ENCODE data around the gene SETX. TPM values are rescaled to one million over a fixed set of nuclear protein-coding genes. Genes with fewer than 3 reads are reported as not detected.
A peak's percentile ranks its signal among the peaks of the same experiment; 100 is the strongest.

The SETX gene
- total and polyA plus RNA-seq, 2 donors (not counting 1 experiment from before 2014, with no cell fraction given) = 29.2 to 105 TPM

GRCh38 chr9:132404228-132404881 is 49.6 kb upstream of the SETX start:
- peaks cover 24 to 29% of the 10 kb centered on the region in 2 donors for H3K4me1 ChIP-seq (ENCODE audit: control insufficient read depth in 2 of 2, insufficient read depth in 2 of 2, low read length in 2 of 2)
- no peak overlapping the region for H2AFZ ChIP-seq (ENCODE audit: insufficient read depth, low read depth, low read length, poor library complexity, severe bottlenecking)
- peak overlapping the region in 1 of 2 donors; percentile 62 for H3K27ac ChIP-seq (ENCODE audit: low read length in 2 of 2)
- H3K9ac ChIP-seq (ENCODE audit: low read length) = no peak overlapping the region
- Mint-ChIP-seq H3K27me3 (no peaks in the 10 kb centered on the region), H3K9me3 (ENCODE audit: insufficient read depth) (no peaks in the 10 kb centered on the region), H3K4me1 (peaks cover 32% of the 10 kb centered on the region), H3K4me3 (peak overlapping the region; percentile 44), H3K27ac (peak overlapping the region; percentile 16)
- ATAC-seq (ENCODE audit: low read depth) (no peak), DNase-seq (peak; percentile 8)
- WGBS (ENCODE audit: insufficient coverage) = 3% methylated on average over 5 of the region's 9 CpGs
- POLR2A ChIA-PET = no interaction called here
- CTCF ChIA-PET = interaction anchor here (0.7 to 1.3 kb wide), 3 partner anchors 13 to 49 kb away, joined by 3 read pairs; partner anchors contain the start of gene SETX
- no peak for TF ChIP-seq CTCF (IDR thresholded peaks at IDR 0.05)
- peaks cover 4% of the 10 kb centered on the region for H4K20me1 ChIP-seq (ENCODE audit: control insufficient read depth, insufficient read depth, low read length, poor library complexity, severe bottlenecking)
- peaks cover 81% of the 10 kb centered on the region for H3K79me2 ChIP-seq (ENCODE audit: control insufficient read depth, insufficient read depth, low read length)
- H3K9me3 ChIP-seq (ENCODE audit: control extremely low read depth in 1 of 3, control insufficient read depth in 2 of 3, insufficient read depth in 1 of 3, low read length in 2 of 3) = no peaks in the 10 kb centered on the region
- peak overlapping the region; percentile 39 for H3K4me2 ChIP-seq (replicated peaks; ENCODE audit: low read depth, low read length, poor library complexity, severe bottlenecking)
- no peak overlapping the region for H3K4me3 ChIP-seq (ENCODE audit: control extremely low read depth in 1 of 5, extremely low read depth in 1 of 5, insufficient read depth in 1 of 5, low read depth in 2 of 5, low read length in 4 of 5)
- intact Hi-C loops (cut with micrococcal nuclease) = no loop called here
- peaks cover 11 to 28% of the 10 kb centered on the region in 2 experiments for H3K36me3 ChIP-seq (replicated peaks in 1 of 2; ENCODE audit: control extremely low read depth in 1 of 2, control insufficient read depth in 1 of 2, extremely low read depth in 1 of 2, insufficient read depth in 2 of 2, low read length in 1 of 2)
- H3K27me3 ChIP-seq (replicated peaks in 1 of 4; ENCODE audit: control extremely low read depth in 1 of 4, control insufficient read depth in 3 of 4, insufficient read depth in 4 of 4, low read length in 3 of 4) = no peaks in the 10 kb centered on the region

GRCh38 chr9:132401824-132402223 is 47.0 kb upstream of the SETX start:
- intact Hi-C loops (cut with micrococcal nuclease) = no loop called here

More at GRCh38 chr9:132401824-132402223, 47.0 kb upstream of the SETX start:
- H3K4me2 ChIP-seq (replicated peaks; ENCODE audit: low read depth, low read length, poor library complexity, severe bottlenecking) = no peak overlapping the region
- no peak overlapping the region for H3K27ac ChIP-seq (ENCODE audit: low read length in 2 of 2)
- ChIA-PET CTCF (no interaction called here), POLR2A (no interaction called here)
- no peaks in the 10 kb centered on the region for H3K9me3 ChIP-seq (ENCODE audit: control extremely low read depth in 1 of 3, control insufficient read depth in 2 of 3, insufficient read depth in 1 of 3, low read length in 2 of 3)
- Mint-ChIP-seq H3K27me3 (no peaks in the 10 kb centered on the region), H3K27ac (no peak overlapping the region), H3K9me3 (ENCODE audit: insufficient read depth) (no peaks in the 10 kb centered on the region), H3K4me1 (peaks cover 35% of the 10 kb centered on the region), H3K4me3 (no peak overlapping the region)
- ATAC-seq (ENCODE audit: low read depth) (no peak), DNase-seq (no peak)
- H3K36me3 ChIP-seq (replicated peaks in 1 of 2; ENCODE audit: control extremely low read depth in 1 of 2, control insufficient read depth in 1 of 2, extremely low read depth in 1 of 2, insufficient read depth in 2 of 2, low read length in 1 of 2) = peaks cover 11 to 47% of the 10 kb centered on the region in 2 experiments
- WGBS (ENCODE audit: insufficient coverage) = no CpG with 5 or more reads among the region's 4 CpGs
- no peak for TF ChIP-seq EZH2 (IDR thresholded peaks at IDR 0.05; ENCODE audit: borderline replicate concordance, insufficient read depth, low read depth, low read length, poor library complexity, severe bottlenecking)
- H2AFZ ChIP-seq (ENCODE audit: insufficient read depth, low read depth, low read length, poor library complexity, severe bottlenecking) = no peak overlapping the region
- no peak overlapping the region for H3K9ac ChIP-seq (ENCODE audit: low read length)
- peaks cover 20 to 27% of the 10 kb centered on the region in 2 donors for H3K4me1 ChIP-seq (ENCODE audit: control insufficient read depth in 2 of 2, insufficient read depth in 2 of 2, low read length in 2 of 2)
- peaks cover 70% of the 10 kb centered on the region for H3K79me2 ChIP-seq (ENCODE audit: control insufficient read depth, insufficient read depth, low read length)
- no peak overlapping the region for H3K4me3 ChIP-seq (ENCODE audit: control extremely low read depth in 1 of 5, extremely low read depth in 1 of 5, insufficient read depth in 1 of 5, low read depth in 2 of 5, low read length in 4 of 5)
- peaks cover 4% of the 10 kb centered on the region for H4K20me1 ChIP-seq (ENCODE audit: control insufficient read depth, insufficient read depth, low read length, poor library complexity, severe bottlenecking)
- no peaks in the 10 kb centered on the region for H3K27me3 ChIP-seq (replicated peaks in 1 of 4; ENCODE audit: control extremely low read depth in 1 of 4, control insufficient read depth in 3 of 4, insufficient read depth in 4 of 4, low read length in 3 of 4)

All from B cell (primary cell).